Measurements from ENCODE around the gene PPP2R5C. TPM values are rescaled to one million over a fixed set of nuclear protein-coding genes. Genes with fewer than 3 reads are reported as not detected.
"Not testable (repeated sequence)": the region's sequence is repeated elsewhere in the genome, so short reads cannot be mapped to it uniquely, and the experiment has no call there.

PPP2R5C gene
- total RNA-seq, 4 donors from 2014 or later = 63.3 to 113 (median 75.9) TPM

DNA sequence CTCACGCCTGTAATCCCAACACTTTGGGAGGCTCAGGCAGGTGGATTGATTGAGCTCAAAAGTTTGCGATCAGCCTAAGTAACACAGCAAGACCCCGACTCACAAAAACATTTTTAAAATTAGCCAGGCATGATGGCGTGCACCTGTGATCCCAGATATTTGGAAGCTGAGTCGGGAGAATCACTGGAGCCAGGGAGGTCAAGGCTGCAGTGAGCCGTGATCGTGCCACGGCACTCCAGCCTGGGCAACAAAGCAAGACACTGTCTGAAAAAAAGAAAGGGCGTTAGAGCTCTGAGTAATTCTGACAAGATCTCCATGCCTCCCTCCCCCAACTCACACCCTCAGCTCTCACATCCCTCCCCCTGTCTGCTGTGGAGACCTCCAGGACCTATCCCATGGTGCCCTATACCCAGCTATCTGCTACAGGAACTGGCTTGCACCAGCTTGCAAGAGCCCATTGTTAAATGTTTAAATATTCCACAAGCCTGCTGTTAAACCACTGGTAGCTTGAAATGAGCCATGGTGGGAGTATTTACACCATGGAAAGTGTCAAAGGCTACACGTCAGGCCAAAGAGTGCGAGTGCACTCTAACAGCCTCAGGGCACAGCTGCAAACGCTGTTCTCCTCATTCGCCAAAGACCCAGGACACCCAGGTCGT lies 35.1 kb upstream of the PPP2R5C start:
- 62 to 64% methylated on average over 14 of the region's 14 CpGs for WGBS, 2 donors
- H3K27me3 ChIP-seq = no peaks in the 10 kb centered on the region

DNA sequence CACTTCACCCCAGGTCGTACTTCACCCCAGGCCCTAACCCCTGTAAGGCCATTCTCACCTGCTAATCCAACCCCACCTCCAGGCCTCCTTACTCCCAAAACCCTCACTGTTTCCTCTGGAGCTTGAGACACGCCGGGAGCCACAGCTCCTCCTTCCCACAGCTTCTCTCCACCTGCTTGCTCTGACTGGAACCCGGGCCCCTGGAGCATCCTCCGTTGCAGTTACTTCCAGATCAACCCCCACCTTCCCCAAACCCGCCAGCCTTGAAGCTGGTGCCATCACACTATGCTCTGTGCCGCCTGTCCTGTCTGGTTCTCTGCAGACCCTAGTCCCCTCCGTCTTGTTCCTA lies 34.6 kb upstream of the PPP2R5C start:
- Histone ChIP-seq H3K4me1 (peaks cover 0 to 8% (median 3%) of the 10 kb centered on the region in 4 donors), H3K9me3 (no peaks in the 10 kb centered on the region), H3K4me3 (no peak overlapping the region), H3K27me3 (no peaks in the 10 kb centered on the region), H3K27ac (no peak overlapping the region), H3K36me3 (no peaks in the 10 kb centered on the region)
- TF ChIP-seq, protein P1, sequence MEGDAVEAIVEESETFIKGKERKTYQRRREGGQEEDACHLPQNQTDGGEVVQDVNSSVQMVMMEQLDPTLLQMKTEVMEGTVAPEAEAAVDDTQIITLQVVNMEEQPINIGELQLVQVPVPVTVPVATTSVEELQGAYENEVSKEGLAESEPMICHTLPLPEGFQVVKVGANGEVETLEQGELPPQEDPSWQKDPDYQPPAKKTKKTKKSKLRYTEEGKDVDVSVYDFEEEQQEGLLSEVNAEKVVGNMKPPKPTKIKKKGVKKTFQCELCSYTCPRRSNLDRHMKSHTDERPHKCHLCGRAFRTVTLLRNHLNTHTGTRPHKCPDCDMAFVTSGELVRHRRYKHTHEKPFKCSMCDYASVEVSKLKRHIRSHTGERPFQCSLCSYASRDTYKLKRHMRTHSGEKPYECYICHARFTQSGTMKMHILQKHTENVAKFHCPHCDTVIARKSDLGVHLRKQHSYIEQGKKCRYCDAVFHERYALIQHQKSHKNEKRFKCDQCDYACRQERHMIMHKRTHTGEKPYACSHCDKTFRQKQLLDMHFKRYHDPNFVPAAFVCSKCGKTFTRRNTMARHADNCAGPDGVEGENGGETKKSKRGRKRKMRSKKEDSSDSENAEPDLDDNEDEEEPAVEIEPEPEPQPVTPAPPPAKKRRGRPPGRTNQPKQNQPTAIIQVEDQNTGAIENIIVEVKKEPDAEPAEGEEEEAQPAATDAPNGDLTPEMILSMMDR (IDR thresholded peaks at IDR 0.05) = no peak
- no peak for TF ChIP-seq EP300 (IDR thresholded peaks at IDR 0.05)
- TF ChIP-seq POLR2A (IDR thresholded peaks at IDR 0.05) = no peak
- 85 to 89% methylated on average over 8 of the region's 8 CpGs for WGBS, 2 donors
- DNase-seq (ENCODE audit: low spot score in 2 of 2) = no peak

More for the DNA sequence above, 35.1 kb upstream of the PPP2R5C start:
- DNase-seq (ENCODE audit: low spot score in 2 of 2) = no peak
- TF ChIP-seq EP300 (IDR thresholded peaks at IDR 0.05) = no peak
- TF ChIP-seq, protein P1 (IDR thresholded peaks at IDR 0.05) = no peak
- TF ChIP-seq POLR2A (IDR thresholded peaks at IDR 0.05) = no peak
- no peaks in the 10 kb centered on the region for H3K9me3 ChIP-seq
- no peak overlapping the region for H3K4me3 ChIP-seq
- peaks cover 0 to 9% (median 2%) of the 10 kb centered on the region in 4 donors for H3K4me1 ChIP-seq
- H3K36me3 ChIP-seq = no peaks in the 10 kb centered on the region
- no peak overlapping the region for H3K27ac ChIP-seq

GRCh38 chr14:101727611-101728366 lies 33.7 kb upstream of the PPP2R5C start:
- H3K4me3 ChIP-seq = no peak overlapping the region
- H3K4me1 ChIP-seq = peaks cover 0 to 11% (median 4%) of the 10 kb centered on the region in 4 donors
- 83 to 85% methylated on average over 7 of the region's 7 CpGs for WGBS, 2 donors
- no peak for DNase-seq (ENCODE audit: low spot score in 2 of 2)
- H3K9me3 ChIP-seq = no peaks in the 10 kb centered on the region
- H3K36me3 ChIP-seq = no peaks in the 10 kb centered on the region
- H3K27me3 ChIP-seq = no peaks in the 10 kb centered on the region
- TF ChIP-seq, protein P1 (IDR thresholded peaks at IDR 0.05) = no peak
- TF ChIP-seq EP300 (IDR thresholded peaks at IDR 0.05) (no peak), POLR2A (IDR thresholded peaks at IDR 0.05) (no peak)
- H3K27ac ChIP-seq = no peak overlapping the region

DNA sequence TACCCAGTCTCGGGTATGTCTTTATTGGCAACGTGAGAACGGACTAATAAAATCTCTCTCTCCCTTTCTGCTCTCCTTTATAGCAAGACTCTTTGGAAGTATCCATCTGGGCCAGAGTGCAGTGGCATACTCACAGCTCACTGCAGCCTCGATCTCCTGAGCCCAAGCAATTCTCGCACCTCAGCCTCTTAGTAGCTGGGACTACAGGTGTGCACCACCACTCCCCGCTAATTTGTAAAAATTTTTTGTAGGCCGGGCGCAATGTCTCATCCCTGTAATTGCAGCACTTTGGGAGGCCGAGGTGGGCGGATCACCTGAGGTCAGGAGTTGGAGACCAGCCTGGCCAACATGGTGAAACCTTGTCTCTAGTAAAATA lies 33.2 kb upstream of the PPP2R5C start:
- H3K4me1 ChIP-seq = peaks cover 0 to 11% (median 4%) of the 10 kb centered on the region in 4 donors
- DNase-seq (ENCODE audit: low spot score in 2 of 2) = no peak
- no peaks in the 10 kb centered on the region for H3K36me3 ChIP-seq
- TF ChIP-seq POLR2A (IDR thresholded peaks at IDR 0.05) (no peak), EP300 (IDR thresholded peaks at IDR 0.05) (no peak)
- TF ChIP-seq, protein P1 (IDR thresholded peaks at IDR 0.05) = no peak
- WGBS, 2 donors = 86 to 88% methylated on average over 10 of the region's 10 CpGs
- no peak overlapping the region for H3K27ac ChIP-seq
- H3K27me3 ChIP-seq = no peaks in the 10 kb centered on the region
- H3K4me3 ChIP-seq = no peak overlapping the region
- H3K9me3 ChIP-seq = no peaks in the 10 kb centered on the region

GRCh38 chr14:101729382-101729781 lies 32.1 kb upstream of the PPP2R5C start:
- H3K4me1 ChIP-seq = peaks cover 0 to 11% (median 4%) of the 10 kb centered on the region in 4 donors
- TF ChIP-seq POLR2A (IDR thresholded peaks at IDR 0.05) (no peak), EP300 (IDR thresholded peaks at IDR 0.05) (no peak)
- TF ChIP-seq, protein P1 (IDR thresholded peaks at IDR 0.05) = no peak
- no peak overlapping the region for H3K4me3 ChIP-seq
- no peak overlapping the region for H3K27ac ChIP-seq
- H3K9me3 ChIP-seq = no peaks in the 10 kb centered on the region
- H3K36me3 ChIP-seq = no peaks in the 10 kb centered on the region
- no peak for DNase-seq (ENCODE audit: low spot score in 2 of 2)
- no peaks in the 10 kb centered on the region for H3K27me3 ChIP-seq
- WGBS, 2 donors = 82 to 84% methylated on average over 6 of the region's 6 CpGs

GRCh38 chr14:101730157-101730556 lies 31.4 kb upstream of the PPP2R5C start:
- H3K9me3 ChIP-seq; H3K36me3 ChIP-seq; H3K4me3 ChIP-seq; H3K27ac ChIP-seq; H3K27me3 ChIP-seq; DNase-seq (ENCODE audit: low spot score in 2 of 2): not testable (repeated sequence)
- WGBS, 2 donors = 76 to 85% methylated on average over 4 of the region's 4 CpGs
- peaks cover 0 to 11% (median 4%) of the 10 kb centered on the region in 4 donors for H3K4me1 ChIP-seq

Measured in tibial nerve (tissue), 4 donors.